Measurements from ENCODE around the gene ATG16L2.
A peak's percentile ranks its signal among the peaks of the same experiment; 100 is the strongest.

Gene ATG16L2, protein sequence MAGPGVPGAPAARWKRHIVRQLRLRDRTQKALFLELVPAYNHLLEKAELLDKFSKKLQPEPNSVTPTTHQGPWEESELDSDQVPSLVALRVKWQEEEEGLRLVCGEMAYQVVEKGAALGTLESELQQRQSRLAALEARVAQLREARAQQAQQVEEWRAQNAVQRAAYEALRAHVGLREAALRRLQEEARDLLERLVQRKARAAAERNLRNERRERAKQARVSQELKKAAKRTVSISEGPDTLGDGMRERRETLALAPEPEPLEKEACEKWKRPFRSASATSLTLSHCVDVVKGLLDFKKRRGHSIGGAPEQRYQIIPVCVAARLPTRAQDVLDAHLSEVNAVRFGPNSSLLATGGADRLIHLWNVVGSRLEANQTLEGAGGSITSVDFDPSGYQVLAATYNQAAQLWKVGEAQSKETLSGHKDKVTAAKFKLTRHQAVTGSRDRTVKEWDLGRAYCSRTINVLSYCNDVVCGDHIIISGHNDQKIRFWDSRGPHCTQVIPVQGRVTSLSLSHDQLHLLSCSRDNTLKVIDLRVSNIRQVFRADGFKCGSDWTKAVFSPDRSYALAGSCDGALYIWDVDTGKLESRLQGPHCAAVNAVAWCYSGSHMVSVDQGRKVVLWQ

DNA sequence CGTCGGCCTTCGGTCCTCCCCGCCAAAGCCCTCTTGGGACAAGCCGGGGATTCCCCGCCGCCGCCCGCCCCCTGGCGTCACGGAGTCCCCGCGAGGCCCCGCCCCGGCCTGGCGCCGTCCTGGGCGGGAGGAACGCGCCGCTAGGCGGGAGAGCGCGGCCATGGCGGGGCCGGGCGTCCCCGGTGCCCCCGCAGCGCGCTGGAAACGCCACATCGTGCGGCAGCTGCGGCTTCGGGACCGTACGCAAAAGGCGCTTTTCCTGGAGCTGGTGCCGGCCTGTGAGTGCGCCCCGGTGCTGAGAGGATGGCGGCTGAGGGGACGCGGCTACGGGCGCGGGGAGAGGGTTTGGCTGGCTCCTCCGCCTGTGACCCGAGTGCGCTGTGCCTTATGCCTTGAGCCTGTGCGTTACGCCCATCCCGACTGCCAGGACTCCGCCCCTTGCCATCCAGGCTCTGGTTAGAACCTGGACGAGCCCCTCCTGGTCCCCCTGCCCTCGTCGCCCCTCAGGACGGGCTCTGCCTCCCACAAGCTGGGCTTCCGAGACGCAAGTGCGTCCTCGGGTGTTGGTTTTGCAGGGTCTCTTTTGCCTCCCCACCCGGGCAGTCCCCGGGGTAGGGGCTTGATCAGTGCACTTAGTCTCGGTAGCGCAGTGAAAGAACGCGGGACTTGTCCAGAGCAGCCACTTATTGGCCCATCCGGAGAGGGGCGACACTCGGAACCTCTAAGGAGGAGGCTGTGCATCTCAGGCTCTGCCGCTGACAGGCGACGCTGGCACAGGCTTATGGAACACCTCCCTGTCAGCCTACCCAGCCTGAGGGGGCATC, at the start of gene ATG16L2:
TSS of gene ATG16L2 (plus strand) at position 126 of the 824 bp plus-strand sequence. CDS start at position 161, 35 bp downstream.
- peak; percentile 90 for DNase-seq

GRCh38 chr11:72764503-72764902, 49.7 kb upstream of the ATG16L2 start:
- no peak for DNase-seq

DNA sequence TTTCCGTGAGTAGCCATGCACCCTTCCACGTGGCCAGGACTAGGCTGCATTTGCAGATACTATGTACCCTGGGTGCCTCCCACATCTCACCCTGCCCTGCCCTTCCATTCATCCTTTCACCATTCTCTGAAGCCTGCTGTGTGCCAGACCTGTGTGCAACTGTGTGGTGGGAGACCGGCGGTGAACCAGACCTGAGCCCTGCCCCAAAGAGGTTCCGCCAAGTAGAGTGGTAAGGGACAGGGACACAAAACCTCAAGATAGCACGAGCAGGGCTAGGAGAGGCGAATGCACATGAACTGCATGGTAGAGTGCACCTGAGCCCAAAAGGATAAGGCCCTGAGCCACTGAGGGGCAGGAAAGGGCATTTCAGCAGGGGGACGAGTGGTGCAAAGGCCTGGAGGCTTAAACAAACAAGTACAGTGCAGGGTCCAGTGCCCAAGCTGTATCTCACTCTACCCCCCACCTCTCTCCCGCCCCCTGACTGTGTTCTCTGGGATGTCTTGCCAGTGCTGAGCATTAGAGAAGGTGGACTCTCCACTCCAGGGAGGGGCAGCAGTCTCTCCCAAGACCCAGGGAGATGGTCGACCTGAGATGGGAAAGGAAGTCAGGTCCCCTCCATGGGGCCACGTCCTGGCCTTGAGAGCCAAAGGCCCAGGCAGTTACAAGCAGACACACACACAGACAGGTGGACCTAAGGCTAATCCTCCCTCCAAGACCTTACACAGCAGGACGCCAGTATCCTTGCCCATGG, 47.9 kb upstream of the ATG16L2 start:
- DNase-seq = no peak

GRCh38 chr11:72767203-72768062, 46.8 kb upstream of the ATG16L2 start:
- DNase-seq = no peak

- DNase-seq = no peak
Observed at GRCh38 chr11:72768581-72768980, 45.6 kb upstream of the ATG16L2 start.

DNA sequence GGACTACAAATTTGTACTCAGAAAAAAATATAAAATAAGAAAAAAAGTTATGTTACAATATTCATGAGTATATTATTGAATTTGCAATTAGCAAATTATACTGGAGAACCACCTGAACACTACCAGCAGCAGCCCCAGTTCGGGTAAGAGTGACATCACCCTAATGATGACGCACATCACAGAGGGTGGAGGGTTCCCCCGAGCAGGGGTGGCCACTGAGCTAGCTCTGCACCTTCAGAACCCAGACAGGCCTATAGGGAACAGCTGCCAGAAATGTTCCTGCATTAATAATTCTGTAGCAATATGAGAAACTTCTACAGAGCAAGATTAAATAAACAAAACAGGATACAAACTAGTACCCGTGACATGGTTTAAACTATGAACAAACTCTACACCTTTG, 44.5 kb upstream of the ATG16L2 start:
- no peak for DNase-seq

DNA sequence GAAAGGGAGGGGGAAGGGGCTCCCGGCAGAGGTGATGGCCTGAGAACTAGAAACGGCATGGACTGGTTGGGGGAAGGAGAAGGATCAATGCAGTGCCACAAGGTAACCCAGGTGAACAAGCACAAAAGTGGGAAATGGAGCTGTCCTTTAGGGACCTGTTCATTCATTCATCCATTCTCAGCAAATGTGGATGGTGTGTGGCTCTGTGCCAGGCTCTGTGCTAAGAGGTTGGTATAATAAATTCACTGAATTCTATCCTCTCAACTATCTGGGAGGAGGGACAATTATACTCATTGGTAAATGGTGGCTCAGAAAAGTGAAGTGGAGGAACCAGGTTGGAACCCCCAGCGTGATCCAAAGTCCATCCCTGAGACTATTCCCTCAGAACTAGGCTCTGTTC, 43.4 kb upstream of the ATG16L2 start:
- DNase-seq = no peak

GRCh38 chr11:72771507-72771906, 42.7 kb upstream of the ATG16L2 start:
- no peak for DNase-seq

- no peak for DNase-seq
Observed at GRCh38 chr11:72772059-72772458, 42.2 kb upstream of the ATG16L2 start.

- no peak for DNase-seq
Observed at GRCh38 chr11:72773291-72773690, 40.9 kb upstream of the ATG16L2 start.

GRCh38 chr11:72773696-72774095, 40.5 kb upstream of the ATG16L2 start:
- DNase-seq = no peak

DNA sequence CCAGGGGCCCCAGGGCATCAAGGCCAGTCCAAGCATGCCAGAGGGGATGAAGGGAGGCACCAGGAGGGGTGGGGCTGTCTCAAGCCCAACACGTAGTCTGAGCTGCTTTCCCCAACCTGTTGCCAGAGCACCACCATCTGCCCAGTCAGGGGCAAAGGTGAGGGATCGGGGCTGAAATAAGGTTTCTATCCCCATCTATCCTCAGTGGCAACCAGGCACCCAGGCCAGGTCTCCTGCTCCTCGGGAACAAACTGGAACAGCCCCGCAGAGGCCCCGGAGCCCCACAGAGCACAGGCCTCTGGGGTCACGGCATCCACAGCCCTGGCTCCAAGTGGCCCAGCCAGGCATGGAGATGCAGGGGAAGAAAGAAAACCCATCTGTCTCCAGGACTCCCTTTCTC, 39.7 kb upstream of the ATG16L2 start:
- DNase-seq = no peak

DNA sequence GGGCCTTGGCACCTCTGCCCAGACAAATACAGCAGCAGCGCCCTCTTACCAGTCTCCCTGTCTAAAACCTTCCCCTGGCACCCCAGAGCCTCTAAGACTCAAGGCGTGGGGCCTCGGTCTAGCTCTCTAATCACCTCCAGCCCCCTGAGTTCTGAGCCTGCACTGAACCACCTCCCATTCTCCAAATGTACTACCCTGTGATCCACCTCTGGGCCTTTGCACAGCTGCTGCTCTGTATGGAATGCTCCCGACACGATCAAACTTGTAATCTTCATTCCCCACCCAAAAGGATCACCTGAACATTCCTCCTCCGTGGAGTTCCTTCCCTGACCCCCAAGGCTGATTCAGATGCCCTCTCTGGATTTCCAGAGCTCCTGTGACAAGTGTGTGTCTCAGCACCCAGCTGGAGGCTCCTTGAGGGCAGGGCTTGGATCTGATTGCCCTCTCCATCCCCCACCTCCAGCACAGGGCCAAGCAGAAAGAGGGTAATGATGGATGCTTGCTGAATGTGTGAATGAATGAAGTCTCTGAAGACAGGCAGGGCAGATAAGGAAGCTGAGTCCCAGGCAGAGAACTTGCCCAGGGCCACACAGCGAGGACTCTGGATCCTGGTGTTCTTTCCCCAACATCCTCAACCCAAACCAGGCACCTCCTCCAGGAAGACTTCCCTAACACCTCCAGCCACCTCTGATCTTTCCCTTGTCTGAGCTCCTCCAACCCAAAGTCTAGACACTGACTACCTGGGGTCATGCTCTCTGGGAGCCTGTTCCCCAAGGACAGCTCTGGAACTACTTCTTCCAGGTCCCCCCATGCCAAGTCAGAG, 38.7 kb upstream of the ATG16L2 start:
- no peak for DNase-seq

DNA sequence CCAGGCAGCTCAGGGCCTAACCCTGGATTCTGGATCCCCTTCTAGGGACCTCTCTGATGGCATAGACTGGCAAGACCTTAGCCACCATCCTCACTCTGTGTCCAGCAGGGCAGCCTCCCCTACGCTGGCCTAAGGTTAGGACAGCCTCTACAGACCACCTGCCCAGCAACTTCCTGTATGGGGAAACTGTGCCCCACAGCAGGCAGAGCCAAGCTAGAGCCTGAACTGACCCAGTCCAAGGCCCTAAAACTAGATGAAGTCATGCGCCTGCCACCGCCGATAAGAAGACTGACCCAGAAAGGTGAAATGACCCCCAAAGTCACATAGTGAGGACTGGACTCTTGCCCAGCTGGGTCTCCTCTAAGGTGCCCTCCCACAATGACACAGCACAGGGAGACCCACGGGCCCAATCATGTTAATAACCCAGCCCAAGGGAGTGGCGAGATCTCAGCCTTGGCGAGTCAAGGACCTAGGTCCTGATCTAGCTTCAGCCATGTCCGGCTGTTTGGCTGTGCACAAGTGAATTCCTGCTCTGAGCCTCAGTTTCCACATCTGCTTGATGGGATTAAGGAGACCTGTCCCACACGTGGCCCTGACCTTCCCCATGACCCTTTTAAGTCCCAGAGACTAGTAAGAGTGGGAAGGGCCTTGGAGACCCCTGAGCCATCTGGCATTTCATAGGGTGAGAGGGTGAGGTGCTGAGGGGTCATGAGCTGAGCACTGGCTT, 37.9 kb upstream of the ATG16L2 start:
- DNase-seq = no peak

DNA sequence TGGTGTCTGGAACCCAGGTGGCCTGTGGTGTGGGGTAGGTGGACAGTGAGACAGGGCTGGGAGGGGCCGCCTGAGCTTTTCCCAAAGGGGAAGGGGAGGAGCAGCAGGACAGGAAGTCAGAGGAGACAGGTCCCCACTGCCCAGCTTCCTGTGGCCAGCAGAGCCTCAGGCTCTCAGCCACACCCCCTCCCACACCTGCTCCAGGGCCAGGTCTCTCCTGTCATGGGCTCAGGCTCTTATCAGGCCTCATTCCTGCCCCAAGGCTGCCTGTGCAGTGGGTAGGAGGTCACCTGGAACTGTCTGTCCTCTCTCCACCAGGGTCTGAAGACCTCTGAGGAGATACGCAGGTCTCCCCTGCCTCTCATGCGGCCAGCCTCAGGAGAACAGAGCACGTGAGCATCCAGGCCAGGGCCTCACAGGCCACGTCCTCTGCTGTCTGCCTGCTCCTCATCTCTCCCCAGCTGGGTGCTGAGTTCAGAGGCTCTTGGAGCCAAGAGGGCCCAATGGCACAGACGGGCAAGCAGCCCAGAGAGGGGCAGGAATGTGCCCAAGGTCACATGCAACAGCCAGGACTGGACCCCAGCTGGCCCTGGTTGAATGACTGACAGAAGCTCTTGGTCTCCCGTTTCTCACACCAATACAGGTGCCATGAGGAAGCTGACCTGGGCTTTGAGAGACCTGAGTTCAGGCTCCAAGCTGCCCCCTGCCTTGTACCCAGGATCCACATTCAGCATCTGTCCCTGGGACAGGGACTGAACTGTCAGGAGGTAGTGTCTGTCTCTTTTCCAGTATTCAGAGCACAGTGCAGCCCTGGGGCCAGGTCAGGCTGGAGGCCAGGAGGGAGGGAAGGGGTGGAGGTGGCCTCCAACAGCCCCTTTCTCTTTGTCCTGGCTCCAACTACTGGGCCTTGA, 37.1 kb upstream of the ATG16L2 start:
- DNase-seq = no peak

- DNase-seq = no peak
Observed at GRCh38 chr11:72777755-72778278, 36.4 kb upstream of the ATG16L2 start.

DNA sequence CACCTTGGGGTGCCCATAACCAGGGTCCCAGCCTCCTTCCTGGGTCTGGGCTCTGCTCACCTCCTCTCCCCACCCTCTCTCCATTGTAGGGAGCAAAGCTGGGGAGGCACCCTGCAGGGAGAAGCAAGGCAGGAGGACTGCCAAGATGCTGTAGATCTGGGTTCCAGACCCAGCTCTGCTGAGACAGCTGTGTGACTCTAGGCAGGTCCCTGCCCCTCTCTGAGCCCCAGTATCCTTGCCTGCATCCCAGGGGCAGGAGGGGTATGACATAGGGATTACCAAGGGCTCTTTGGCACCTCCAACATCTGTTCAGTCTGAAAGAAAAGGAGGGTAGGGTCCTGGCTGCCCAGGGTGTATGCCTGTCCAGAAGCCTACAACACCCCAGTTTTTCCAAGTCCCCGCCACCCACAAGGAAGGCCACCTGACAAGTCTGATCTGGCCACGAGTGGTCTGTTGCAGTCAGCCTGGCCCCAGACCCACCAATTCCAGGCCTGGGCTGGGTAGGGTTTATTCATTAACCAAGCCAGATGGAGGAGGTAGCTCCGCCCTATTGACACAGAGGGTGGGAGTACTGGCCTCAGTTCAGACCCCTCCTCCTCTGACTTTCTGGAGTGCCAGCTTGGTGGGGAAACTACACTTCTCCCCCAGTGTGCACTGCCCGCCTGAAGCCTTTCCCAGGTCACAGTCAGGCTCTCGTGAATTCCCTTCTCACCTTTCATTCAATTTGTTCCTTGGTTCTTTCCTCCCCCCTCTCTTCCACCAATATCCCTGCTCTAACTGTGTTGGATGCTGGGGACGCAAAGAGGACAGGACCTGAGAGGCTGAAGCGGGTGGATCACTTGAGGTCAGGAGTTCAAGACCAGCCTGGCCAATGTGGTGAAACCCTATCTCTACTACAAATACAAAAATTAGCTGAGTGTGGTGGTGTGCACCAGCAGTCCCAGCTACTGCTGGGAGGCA, 35.4 kb upstream of the ATG16L2 start:
- DNase-seq = no peak
